ENCODE measurements around the gene MANSC1. TPM values are rescaled to one million over a fixed set of nuclear protein-coding genes. Genes with fewer than 3 reads are reported as not detected.

MANSC1 gene
- total RNA-seq, 1 donor from 2014 or later: 0.79 TPM

Other genes starting within 250 kb of the MANSC1 start
- 17.6 and 23.0 TPM in 2 replicates for gene LRP6, start 83.2 kb downstream of the MANSC1 start, total RNA-seq
- 6.7 and 7.9 TPM in 2 replicates for gene BORCS5, start 6.8 kb upstream of the MANSC1 start, total RNA-seq
- 10.9 and 14.2 TPM in 2 replicates for gene DUSP16, start 212.6 kb upstream of the MANSC1 start, total RNA-seq

Measured in bronchial epithelial cell (primary cell).